NCI-H146 treated with DMSO at 0.1 percent for 48 hours (cell line): Measurements from ENCODE around the gene PTK6.
A peak's percentile ranks its signal among the peaks of the same experiment; 100 is the strongest.
"Not testable (repeated sequence)": the region's sequence is repeated elsewhere in the genome, so short reads cannot be mapped to it uniquely, and the experiment has no call there.

Source experiments
- DNase-seq: peaks from one replicate; lab custom pipeline; 2025; ENCODE audit not compliant: unreplicated experiment; lab: John Stamatoyannopoulos, UW

The PTK6 gene

DNA sequence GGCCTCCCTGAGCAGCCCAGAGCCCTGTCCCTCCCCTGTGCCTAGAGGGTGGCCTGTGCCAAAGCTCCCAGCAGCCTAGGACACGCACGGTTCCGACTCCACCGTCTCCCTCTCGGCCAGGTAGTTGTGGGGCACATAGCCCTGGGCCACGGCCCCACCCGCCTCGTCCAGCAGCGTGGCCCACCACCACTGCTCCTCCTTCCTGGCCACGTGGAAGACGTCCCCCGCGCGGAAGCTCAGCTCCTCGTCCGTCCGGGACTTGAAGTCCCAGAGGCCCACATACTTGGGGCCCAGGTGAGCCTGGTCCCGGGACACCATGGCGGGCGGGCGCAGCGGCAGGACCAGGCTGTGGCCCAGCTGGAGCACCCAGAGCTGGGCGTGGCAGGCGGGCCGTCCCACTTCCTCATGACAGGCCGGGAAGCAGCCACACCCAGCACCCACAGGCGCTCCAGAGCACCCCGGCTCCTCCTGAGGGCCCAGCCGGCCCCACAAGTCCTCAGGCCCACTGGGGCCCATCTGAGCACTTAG is at the start of gene PTK6:
Gene PTK6 (minus strand): TSS at position 380 of the 528 bp plus-strand sequence. CDS start 62 bp downstream, at position 318.
- DNase-seq: no peak

DNA sequence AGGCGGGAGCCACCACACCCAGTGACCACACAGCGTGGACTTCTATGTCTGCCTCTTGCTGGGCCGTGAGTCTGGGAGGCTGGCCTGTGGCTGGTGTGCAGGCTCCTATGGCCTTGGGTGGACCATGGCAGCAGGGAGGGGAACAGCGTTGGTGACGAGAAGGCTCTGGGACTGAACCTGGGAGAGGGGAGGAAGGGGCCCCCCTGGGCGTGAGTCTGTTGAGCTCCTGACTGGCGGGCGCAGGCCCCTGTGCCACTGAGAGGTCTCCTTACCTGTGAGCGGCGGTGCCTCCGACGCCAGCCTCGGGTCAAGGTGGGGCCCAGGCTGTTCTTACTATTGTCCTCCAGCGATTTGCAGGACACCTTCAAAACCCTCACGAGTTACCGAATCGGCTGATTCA is 49.6 kb upstream of the PTK6 start:
- DNase-seq: no peak

DNA sequence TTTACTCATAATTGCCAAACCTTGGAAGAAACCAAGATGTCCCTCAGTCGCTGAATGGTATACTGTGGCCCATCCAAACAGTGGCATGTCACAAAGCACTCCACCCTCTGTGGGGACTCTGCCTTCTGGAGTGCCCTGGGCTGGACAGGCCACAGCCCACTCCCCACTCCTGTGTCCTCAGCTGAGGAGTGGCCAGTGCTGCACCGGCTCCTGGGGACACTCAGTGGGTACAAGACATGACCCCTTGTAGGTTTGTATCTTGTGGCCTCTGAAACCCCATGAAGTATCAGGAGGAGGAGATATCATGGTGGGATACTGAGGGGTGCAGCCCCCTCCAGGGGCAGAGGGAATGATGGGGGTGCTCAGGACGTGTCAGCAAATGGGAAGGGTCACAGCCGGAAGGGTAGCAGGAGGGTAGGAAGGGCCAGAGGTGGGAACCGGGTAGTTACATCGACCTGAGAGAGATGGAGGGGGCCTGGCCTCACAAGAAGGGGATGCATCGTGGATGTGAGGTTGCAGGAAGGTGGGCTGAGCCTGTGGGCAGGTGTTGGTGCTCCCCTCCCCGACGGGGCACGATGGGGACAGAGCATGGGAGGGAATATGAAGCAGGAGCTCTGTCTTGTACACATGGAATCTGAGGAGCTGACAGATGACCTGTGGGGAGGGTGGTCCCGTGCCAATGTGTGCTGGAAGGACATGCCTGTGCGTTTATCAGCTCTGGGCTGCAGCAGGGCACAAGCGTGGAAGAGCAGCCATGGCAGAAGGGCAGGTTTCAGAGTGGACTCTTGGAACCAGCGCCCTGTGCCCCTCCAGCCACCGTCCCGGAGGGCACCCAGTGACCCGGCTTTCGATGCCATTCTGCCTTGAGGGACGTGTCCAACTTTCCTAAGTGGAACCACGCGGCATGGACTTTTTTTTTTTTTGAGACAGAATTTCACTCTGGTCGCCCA is 48.7 kb upstream of the PTK6 start:
- DNase-seq: no peak

DNA sequence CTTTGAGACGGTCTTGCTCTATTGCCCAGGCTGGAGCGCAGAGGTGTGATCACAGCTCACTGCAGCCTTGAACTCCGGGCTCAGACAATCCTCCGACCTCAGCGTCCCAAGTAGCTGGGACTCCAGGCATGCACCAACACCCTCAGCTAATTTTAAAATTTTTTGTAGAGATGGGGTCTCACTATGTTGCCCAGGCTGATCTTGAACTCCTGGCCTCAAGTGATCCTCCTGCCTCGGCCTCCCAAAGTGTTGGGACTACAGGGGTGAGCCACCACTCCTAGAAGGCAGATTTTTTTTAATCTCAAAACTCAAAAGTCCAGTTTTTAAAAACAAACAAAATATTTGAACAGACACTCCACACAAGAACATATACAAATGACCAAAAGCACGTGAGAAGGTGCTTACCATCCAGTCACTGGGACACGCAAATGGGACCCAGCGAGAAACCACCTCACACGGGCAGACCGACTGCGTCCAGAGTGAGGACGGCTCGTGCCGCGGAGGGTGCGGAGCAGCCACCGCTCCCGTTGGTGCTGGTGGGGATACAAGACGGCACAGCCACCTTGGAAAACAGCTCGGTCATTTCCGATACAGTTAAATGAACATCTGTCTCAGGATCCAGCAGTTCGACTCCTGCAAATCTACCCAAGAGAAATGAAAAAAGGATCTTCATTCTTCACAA is 45.3 kb upstream of the PTK6 start:
- no peak for DNase-seq

DNA sequence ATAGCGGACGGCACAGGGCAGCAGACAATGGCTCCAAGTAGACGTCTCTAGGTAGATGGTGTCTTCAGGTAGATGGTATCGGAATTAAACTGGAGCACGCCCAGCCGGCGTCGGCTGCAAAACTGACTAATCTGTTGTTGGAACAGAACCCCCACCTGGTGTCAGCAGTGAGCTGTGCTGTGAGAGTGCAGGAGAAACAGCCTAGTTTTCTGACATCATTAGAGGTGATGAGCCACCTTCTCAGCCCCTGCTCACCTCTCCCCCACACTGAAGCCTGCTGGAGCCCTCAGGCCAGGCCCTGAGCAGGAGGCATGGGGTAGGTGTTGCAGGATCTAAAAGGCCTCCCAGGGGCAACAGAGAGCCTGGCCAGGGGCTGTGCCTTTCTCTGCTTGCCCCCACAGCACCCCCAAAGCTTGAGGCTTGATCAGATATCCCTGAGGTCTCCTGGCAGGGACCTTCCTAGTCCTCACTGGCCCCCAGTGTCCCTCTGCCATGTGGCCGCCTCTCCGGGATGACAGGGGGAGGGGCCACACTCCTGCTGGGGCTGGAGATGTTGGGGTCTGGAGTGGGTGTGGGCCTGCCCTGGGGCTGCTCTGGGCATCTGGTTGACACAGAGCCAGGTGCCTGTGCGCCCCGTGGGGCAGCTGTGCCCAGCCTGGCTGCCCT is 43.8 kb upstream of the PTK6 start:
- no peak for DNase-seq

DNA sequence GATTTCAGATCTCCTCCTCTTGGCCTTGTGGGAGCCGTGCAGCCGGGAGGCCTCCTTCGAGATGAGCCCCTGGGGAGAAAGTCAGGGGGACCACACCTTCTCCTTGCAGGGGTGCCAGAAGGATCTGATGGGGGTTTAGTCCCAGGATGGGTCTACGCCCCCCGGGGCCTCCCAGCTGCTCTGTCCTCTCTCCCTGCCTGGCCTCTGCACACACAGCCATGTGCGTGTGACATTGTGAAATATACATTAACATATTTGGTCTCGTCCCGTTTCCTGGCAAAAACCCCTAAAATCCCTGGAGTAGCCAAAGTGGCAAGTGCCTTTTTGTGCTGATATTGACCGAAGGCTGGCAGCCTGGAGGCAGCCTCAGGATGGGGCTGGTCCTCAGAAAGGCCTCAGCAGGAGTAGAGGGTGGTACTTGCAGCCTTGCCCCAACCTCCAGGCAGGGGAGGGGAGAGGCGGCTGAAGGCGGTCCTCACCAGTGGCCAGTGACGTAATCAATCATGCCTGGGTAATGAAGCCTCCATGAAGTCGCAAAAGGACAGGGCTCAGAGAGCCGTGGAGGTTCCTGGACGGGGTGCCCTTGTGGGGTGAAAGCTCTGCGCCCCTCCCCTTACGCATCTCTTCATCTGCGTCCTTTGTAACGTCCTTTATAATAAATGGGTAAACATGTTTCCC is 42.0 kb upstream of the PTK6 start:
- no peak for DNase-seq

DNA sequence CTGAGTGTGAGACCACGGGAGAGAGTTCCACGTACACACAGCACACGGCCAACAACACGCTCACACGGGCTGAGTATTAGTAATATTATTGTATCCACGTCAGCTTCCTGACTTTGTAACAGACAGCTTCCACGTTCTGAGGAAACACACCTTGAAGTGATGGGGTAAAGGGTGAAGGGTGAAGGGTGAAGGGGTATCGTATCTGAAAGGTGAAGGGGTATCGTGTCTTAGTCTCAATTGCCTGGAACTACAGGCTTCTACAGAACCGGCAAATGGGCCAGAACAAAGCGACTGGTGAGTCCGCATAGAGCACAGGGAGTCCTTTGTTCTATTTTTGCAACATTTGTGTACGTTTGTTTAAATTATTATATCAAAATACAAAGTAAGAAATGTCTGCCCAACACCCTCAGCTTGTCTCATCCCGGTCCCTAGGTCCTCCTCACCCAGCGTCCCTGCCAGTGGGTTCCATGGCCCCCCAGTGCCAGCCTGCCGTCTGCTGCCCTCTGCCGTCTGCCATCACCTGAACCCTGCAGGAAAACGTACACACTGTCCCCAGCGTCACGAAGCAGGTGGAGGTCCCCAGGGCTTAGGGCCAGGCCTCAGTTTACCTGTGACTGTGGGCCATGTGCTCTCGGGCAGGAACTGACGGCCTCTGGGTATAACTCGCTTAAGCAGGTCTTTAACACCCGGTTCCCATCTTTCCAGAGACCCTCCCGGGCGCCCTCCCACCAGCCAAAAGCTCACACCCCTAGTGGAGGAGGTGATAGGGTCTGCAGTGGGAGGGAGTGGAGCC is 41.2 kb upstream of the PTK6 start:
- no peak for DNase-seq

DNA sequence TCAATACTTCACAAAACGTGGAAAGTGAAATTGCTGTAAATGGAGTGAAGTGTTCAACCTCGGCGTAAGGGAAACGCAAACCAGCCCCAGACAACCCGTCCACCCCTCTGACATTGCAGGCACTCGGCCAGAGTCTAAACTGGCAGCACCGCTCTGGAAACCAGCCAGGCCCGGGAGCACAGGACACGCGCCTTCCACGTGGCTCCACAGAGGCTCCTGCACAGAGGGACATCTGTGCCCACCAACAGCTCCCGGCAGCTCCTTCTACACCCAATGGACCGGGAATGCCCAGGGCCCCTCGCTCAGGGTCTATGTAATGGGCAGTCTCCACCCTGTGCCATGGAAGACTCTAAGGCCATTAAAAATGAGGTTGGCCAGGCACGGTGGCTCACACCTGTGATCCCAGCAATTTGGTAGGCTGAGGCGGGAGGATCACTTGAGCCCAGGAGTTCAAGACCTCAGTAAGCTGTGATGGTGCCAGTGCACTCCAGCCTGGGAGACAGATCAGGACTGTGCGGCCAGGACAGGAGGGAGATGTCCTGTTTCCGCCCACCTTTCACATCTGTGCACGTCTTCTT is 40.2 kb upstream of the PTK6 start:
- DNase-seq: no peak

DNA sequence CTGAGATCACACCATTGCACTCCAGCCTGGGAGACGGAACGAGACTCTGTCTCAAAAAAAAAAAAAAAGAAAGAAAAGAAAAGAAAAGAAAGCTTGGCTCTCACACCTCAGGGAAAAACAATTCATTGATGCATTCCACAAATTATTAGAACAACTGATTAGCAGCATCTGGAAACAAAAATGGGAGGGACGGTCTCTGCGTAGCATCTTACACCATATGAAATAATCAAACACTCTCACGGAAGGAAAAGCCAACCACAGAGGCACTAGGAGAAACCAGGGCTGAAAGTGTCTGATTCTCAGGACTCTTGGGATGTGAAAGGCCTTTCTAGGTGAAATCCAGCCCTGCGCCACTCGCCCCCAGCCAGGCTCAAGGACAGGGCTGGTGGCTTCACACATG is 39.1 kb upstream of the PTK6 start:
- no peak for DNase-seq

DNA sequence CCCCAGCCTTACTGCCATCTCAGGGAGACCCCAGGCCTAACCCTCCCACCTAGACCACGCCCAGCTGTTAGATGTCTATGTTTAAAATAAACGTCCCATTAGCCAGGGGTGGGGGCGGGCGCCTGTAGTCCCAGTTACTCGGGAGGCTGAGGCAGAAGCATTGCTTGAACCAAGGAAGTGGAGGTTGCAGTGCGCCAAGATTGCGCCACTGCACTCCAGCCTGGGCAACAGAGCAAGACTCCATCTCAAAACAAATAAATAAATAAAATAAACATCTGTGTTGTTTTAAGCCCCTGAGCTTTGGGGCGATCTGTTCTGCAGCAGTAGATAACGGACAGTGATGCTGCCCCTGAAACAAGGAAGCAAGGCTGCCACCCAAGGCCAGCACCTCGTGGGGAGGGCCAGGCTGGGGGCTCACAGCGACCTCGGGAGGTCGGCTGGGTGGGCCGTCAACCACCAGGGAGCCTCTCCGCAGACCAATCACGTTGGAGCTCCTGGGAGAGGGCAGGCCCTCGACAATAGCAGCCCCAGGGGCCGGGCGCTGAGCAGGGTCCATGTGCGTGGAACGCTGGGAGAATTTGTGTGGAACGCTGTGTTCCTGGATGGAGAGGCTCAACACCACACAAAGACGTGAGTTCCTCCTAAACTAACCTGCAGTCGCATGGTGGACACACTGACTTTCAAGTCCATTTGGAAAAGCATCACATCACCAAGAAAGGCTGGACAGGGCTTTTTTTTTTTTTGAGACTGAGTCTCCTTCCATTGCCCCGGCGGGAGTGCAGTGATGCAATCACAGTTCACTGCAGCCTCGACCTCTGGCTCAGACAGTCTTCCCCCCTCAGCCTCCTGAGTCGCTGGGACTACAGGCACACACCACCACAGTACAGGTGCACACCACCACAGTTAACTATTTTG is 37.9 kb upstream of the PTK6 start:
- no peak for DNase-seq

DNA sequence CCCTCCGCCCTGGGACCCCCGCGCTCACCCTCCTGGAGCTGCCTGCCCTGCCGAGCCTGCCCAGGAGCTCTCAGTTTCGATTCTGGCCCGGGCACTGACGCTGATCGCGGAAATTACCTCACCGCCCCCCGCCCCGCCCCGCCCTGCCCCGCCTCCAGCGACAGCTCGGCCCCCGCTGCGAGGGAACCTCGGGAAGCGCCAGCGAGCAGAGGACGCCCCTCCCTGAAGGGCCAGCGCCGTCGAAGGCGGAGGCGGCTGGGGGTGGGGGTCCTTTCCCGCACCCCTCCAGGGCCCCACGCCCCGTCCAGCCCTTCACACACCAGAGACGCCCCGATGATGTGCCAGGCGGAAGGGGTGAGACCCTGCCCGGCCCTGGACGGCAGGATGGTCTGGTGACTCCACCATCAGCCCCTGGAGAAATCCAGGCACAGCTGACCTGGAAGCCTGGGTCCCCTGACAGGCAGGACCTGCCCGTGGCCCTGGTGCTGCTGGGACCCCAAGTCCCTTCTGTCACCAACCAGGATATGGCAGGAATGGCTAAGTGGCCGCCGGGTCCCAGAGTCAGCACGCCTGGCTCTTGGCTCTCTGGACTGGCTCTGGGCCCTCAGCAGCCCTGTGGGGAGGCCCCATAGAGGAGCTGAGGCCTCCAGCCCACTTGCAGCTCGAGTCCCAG is 37.1 kb upstream of the PTK6 start, which contains the start of gene HELZ2:
Gene HELZ2 (minus strand): TSS at position 84 of the 673 bp plus-strand sequence. CDS start 1,854 bp downstream, outside the sequence.
- DNase-seq: peak; percentile 49

DNA sequence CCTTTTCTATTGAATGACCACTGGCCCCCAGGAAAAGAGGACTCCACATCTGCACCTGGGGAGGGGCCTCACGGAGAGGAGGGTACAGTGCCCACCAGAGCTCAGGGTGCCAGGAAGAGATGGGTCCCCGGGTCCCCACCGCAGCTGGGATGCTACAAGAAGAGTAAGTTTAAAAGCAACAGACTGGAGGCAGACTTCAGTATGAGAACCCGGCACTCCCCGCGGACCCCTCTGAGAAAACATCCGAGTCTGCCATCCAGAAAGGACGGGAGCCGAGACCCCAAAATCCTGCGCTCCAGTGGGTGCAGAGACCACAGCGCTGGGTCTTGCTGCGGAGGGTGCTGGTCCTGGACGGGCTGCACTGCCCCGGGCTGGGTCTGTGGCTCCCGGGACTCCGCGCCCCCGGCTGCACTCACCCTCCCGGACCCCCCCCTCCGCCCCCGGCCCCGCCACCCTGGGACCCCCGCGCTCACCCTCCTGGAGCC is 36.5 kb upstream of the PTK6 start:
- no peak for DNase-seq

DNA sequence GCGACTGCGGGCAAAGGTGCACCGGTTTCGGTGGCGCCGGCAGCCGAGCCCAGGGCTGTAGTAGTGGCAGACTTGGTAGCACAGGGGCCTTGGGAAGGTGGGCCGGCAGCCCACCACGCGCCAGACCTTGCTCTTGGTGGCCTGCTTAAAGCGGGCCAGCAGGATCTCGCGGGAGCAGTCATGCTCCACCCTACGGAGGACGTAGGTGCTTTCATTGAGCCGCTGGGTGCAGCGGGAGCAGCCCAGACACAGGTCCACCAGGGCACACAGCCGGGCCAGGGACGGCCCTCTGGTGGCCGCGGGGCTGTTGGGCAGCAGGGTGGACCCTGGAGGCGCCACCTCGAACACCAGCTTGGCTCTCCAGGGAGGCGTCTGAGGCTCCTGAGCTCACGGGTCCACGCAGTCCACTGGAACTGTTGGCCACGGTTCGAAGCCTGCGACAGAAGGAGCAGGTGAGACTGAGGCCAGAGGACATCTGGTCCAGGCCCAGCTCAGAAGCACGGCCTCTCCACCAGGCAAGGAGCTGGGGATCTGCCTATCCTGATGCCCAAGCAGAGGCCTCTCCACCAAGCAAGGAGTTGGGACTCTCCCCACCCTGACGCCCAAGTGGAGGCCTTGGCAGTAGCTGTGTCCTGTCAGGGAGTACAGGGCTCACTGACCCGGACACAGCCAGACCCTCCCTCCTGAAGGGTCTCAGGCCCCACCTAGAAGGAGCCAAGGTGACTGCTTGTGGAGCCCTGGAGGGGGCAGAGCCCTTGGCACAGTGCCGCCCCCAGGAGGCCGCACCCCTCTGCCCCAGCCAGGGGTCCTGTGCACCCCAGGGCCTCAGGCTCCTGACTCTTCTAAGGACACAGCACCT is 35.8 kb upstream of the PTK6 start:
- no peak for DNase-seq

DNA sequence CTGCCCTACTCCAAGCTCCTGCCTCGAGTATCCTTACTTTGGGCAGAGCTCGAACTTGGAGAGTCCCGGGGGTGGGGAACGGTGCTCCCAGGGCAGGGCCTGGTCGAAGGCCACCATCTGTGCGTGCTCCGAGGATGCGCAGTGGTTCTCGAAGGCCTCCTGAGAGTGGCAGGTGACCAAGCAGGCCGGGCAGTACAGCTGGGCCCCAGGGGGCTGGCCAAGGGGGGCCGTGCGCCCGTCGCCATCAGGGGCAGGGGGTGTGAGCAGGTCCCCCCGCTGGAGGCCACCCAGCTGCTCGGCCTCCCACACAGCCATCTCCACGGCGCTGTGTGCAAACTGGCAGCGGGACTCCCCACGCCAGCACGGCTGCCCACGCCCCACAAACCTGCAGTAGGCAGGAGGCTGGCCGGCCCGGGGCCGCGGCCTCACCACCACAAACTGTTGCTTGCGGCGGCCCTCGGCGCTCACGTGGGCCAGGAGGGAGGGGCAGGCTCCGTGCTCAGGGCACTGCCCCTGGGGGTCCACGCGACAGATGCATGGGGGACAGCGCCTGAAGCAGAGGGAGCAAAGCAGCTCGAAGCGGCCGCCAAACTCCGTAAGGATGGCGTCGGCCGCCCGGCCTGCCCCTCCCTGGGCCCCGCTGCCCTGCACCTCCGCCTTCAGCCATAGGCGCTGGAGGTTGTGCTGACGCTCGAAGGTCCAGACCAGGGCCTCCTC is 35.1 kb upstream of the PTK6 start:
- DNase-seq: no peak

DNA sequence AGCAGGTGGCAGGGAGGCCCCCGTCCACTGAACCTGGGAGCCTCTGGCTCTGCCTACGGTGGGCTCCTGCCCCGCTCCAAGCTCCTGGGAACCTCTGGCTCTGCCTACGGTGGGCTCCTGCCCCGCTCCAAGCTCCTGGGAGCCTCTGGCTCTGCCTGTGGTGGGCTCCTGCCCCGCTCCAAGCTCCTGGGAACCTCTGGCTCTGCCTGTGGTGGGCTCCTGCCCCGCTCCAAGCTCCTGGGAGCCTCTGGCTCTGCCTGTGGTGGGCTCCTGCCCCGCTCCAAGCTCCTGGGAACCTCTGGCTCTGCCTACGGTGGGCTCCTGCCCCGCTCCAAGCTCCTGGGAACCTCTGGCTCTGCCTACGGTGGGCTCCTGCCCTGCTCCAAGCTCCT is 33.9 kb upstream of the PTK6 start:
- not testable (repeated sequence) for DNase-seq
